Coronary artery (tissue), 2 donors: ENCODE measurements around the gene BMPR1A.
"Not testable (repeated sequence)": the region's sequence is repeated elsewhere in the genome, so short reads cannot be mapped to it uniquely, and the experiment has no call there.

ENCODE experiments used
- DNase-seq: peaks from one replicate; pipeline ENCODE4 v3.0.0-alpha.2; 2017; ENCODE audit warnings: low spot score
- H3K27ac ChIP-seq, 2 donors: fragments of 200-600 bp; sonication (generic); one replicate each; pipeline ENCODE4 v1.5.1; 2016 to 2019
- H3K4me3 ChIP-seq: fragments of 200-600 bp; sonication (generic); 2 replicates; pipeline ENCODE4 v1.5.1; 2016; ENCODE audit warnings: mild to moderate bottlenecking, moderate library complexity
- TF ChIP-seq, protein P1 (sequence below): fragments of 200-600 bp; sonication (generic); IDR thresholded peaks from one replicate; pipeline ENCODE4 v1.5.1; 2019; ENCODE audit warnings: antibody characterized with exemption

The BMPR1A gene

DNA sequence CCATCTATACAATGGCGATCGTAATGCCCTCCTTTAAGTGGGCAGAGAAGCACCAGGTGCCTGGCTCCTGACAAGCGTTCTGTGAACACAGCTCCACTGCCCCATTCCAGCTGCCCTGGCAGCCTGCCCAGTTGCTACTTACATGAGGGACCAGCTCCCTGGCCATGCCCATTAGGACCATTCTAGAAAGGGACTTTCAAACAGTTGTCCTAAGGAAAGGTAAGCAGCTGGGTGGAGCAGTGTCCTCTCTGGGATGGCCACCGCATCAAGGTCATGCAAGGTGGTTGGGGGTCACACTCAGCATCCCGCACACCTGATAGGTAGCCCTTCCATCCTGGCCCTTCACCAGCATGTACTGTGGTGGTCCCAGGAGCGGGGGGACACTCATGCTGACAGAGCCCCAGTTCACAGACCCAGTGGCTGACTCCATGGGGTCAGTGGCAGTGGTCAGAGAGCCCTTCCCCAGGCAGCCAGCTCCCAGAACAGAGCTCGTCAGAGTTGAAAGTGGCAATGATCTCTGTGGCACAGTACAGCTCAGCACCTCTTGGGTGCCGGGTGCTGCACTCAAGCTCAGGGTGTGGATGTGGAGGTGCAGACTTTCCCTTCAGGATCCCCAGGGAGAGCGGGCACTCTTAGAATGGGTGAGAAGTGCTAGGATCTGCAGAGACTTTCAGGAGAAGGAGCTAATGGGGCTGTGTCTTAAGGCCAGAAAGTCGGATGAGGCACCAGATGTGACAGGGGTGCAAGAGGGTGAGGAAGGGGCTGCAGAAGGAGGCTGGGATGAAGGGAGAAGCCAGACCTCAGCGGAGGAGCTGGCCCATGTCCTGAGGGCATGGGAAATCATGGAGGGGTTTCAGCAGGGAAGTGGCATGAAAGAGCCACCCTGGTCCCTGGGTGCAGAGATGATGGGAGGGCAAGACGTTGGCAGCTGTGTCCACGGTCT, 190.1 kb downstream of the BMPR1A start:
- Histone ChIP-seq H3K4me3 (peak overlapping the region; percentile 35), H3K27ac (peak overlapping the region; percentile 8 to 61)
- TF ChIP-seq, protein P1, sequence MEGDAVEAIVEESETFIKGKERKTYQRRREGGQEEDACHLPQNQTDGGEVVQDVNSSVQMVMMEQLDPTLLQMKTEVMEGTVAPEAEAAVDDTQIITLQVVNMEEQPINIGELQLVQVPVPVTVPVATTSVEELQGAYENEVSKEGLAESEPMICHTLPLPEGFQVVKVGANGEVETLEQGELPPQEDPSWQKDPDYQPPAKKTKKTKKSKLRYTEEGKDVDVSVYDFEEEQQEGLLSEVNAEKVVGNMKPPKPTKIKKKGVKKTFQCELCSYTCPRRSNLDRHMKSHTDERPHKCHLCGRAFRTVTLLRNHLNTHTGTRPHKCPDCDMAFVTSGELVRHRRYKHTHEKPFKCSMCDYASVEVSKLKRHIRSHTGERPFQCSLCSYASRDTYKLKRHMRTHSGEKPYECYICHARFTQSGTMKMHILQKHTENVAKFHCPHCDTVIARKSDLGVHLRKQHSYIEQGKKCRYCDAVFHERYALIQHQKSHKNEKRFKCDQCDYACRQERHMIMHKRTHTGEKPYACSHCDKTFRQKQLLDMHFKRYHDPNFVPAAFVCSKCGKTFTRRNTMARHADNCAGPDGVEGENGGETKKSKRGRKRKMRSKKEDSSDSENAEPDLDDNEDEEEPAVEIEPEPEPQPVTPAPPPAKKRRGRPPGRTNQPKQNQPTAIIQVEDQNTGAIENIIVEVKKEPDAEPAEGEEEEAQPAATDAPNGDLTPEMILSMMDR, result no peak
- DNase-seq, result peak; percentile 72

DNA sequence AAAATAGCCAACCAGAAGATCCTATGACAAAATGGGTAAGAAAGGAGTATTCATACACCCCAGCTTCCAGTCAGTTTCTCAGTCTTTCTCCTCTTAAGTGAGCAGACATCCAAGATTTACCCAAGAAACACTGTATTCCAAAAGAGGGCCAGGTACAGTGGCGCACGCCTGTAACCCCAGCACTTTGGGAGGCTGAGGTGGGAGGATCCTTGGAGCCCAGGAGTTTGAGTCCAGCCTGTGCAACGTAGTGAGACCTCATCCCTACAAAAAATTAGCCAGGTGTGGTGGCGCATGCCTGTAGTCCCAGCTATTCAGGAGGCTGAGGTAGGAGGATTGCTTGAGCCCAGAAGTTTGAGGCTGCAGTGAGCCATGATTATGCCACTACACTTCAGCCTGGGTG, 191.4 kb downstream of the BMPR1A start:
- H3K4me3 ChIP-seq, DNase-seq, H3K27ac ChIP-seq: not testable (repeated sequence)

GRCh38 chr10:86950349-86950748, 193.9 kb downstream of the BMPR1A start:
- Histone ChIP-seq H3K4me3 (no peak overlapping the region), H3K27ac (no peak overlapping the region)
- TF ChIP-seq, protein P1, result no peak
- peak; percentile 11 for DNase-seq

- no peak overlapping the region for H3K4me3 ChIP-seq
- H3K27ac ChIP-seq, result peak overlapping the region in 1 of 2 donors; percentile 94
- TF ChIP-seq, protein P1, result no peak
- DNase-seq, result peak; percentile 19
Observed at GRCh38 chr10:86951184-86951761, 194.9 kb downstream of the BMPR1A start.

GRCh38 chr10:86952106-86952505, 195.7 kb downstream of the BMPR1A start:
- TF ChIP-seq, protein P1, result no peak
- DNase-seq, result peak; percentile 53
- Histone ChIP-seq H3K4me3 (no peak overlapping the region), H3K27ac (peak overlapping the region; percentile 40 to 94)

- peak overlapping the region in 1 of 2 donors; percentile 94 for H3K27ac ChIP-seq
- H3K4me3 ChIP-seq, result not testable (repeated sequence)
Observed at GRCh38 chr10:86952697-86953096, 196.3 kb downstream of the BMPR1A start.

DNA sequence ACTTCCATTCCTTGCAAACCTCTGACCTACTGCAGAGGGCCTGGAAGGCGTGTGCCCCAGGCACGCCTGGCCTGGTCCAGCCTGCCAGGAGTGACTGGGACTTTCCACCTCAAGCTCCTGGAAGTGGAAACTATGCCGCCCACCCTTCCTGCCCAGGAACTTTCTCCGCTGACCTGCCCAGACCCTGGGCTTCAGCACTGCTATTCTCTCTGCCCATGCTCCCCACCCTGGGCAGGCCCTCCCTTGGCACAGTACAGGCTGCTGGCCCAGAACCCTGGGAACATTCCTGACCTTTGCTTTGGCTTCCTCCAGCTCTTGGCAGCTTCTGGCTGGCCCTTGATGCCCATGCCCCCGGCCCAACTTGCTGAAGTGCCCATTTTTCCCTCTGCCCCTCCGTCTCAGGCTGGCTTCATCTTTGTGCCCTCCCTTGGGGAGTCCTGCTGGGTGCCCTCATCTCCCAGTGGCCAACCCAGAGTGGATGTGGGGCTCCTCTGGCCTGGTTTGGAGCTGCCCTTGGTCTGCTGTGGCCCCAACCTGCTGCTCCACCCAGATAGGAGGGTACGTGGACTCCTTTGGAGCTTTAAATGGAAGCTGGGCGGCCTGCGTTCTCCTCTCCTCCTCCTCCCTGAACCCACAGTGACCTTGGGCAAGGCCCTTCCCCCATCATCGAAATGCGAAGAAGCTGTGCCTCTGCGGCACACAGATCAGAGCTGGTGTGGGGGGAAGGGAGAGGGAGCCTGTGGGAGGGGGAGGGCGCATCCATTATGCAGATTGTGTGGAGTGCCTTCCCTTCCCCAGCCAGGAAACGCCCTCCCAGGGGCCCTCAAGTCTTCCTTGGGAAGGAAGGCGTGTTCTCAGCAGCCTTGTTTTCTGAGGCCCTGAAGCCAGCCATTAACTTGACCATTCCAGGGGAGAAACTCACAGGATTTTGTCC, 197.6 kb downstream of the BMPR1A start:
- DNase-seq, result peak; percentile 93
- peak overlapping the region; percentile 51 for H3K4me3 ChIP-seq
- TF ChIP-seq, protein P1, result no peak
- peak overlapping the region; percentile 93 to 94 for H3K27ac ChIP-seq

More at GRCh38 chr10:86952697-86953096, 196.3 kb downstream of the BMPR1A start:
- DNase-seq, result not testable (repeated sequence)
